Liver (tissue), 9 donors: ENCODE results near the gene C20orf202. TPM values are rescaled to one million over a fixed set of nuclear protein-coding genes. Genes with fewer than 3 reads are reported as not detected.

Experiments
- DNase-seq: peaks from one replicate; pipeline ENCODE4 v3.0.0-alpha.2; 2017; ENCODE audit warnings: low spot score
- H3K27ac ChIP-seq, 2 donors: one replicate each; pipeline ENCODE4 v1.7.0; 2013; ENCODE audit warnings: inconsistent platforms in 2 of 2, low read length in 2 of 2, control low read depth in 1 of 2, low read depth in 1 of 2, mild to moderate bottlenecking in 1 of 2
- H3K27me3 ChIP-seq, 4 donors: one replicate each; pipeline versions ENCODE4 v1.6.1 to v1.7.0; 2013; ENCODE audit warnings: low read length in 3 of 4, inconsistent platforms in 1 of 4, mild to moderate bottlenecking in 1 of 4, moderate library complexity in 1 of 4; ENCODE audit not compliant: control insufficient read depth in 4 of 4, insufficient read depth in 4 of 4
- H3K36me3 ChIP-seq, 4 donors: one replicate each; pipeline versions ENCODE4 v1.6.1 to v1.7.0; 2013; ENCODE audit warnings: low read length in 3 of 4, mild to moderate bottlenecking in 3 of 4, low read depth in 1 of 4, moderate library complexity in 1 of 4; ENCODE audit not compliant: control insufficient read depth in 4 of 4, insufficient read depth in 3 of 4
- H3K4me1 ChIP-seq, 4 donors: one replicate each; pipeline versions ENCODE4 v1.6.1 to v1.7.0; 2013; ENCODE audit warnings: low read length in 3 of 4, mild to moderate bottlenecking in 3 of 4, moderate library complexity in 1 of 4; ENCODE audit not compliant: control insufficient read depth in 4 of 4, insufficient read depth in 4 of 4
- H3K4me3 ChIP-seq, 3 donors: one replicate each; pipeline versions ENCODE4 v1.6.1 to v1.7.0; 2013; ENCODE audit warnings: low read length in 3 of 3, control low read depth in 1 of 3, low read depth in 1 of 3, mild to moderate bottlenecking in 1 of 3
- H3K9ac ChIP-seq, 2 donors: one replicate each; pipeline ENCODE4 v1.7.0; 2013; ENCODE audit warnings: low read length in 2 of 2, mild to moderate bottlenecking in 2 of 2, moderate library complexity in 2 of 2, control low read depth in 1 of 2, low read depth in 1 of 2
- H3K9me3 ChIP-seq, 4 donors: one replicate each; pipeline versions ENCODE4 v1.6.1 to v1.7.0; 2013; ENCODE audit warnings: low read length in 3 of 4; ENCODE audit not compliant: control insufficient read depth in 4 of 4
- ATF3 ChIP-seq: IDR thresholded peaks from 2 replicates; pipeline ENCODE4 v1.6.1; 2016; ENCODE audit warnings: antibody characterized with exemption
- CTCF ChIP-seq: fragments of 150-350 bp; IDR thresholded peaks from 2 replicates; pipeline ENCODE4 v1.5.1; 2017; ENCODE audit warnings: improper control_type of control experiment, low read depth, low read length; ENCODE audit not compliant: missing input control
- EGR1 ChIP-seq, 2 donors: IDR thresholded peaks; 2 replicates each; pipeline ENCODE4 v1.6.1; 2016 to 2018; ENCODE audit warnings: antibody characterized with exemption in 2 of 2, low read depth in 2 of 2
- FOXA1 ChIP-seq: IDR thresholded peaks from 2 replicates; pipeline ENCODE4 v1.6.1; 2016; ENCODE audit warnings: antibody characterized with exemption
- FOXA2 ChIP-seq: IDR thresholded peaks from 2 replicates; pipeline ENCODE4 v1.6.1; 2016; ENCODE audit warnings: antibody characterized with exemption
- GABPA ChIP-seq, 2 donors: IDR thresholded peaks in 1 of 2; conservative IDR thresholded peaks in 1 of 2; 2 replicates each; pipeline ENCODE4 v1.6.1; 2016; ENCODE audit warnings: antibody characterized with exemption in 2 of 2, mild to moderate bottlenecking in 1 of 2, moderate library complexity in 1 of 2
- HNF4A ChIP-seq, 2 donors: conservative IDR thresholded peaks; 2 replicates each; pipeline ENCODE4 v1.6.1; 2016; ENCODE audit warnings: antibody characterized with exemption in 2 of 2, mild to moderate bottlenecking in 2 of 2
- HNF4G ChIP-seq: IDR thresholded peaks from 2 replicates; pipeline ENCODE4 v1.6.1; 2016; ENCODE audit warnings: antibody characterized with exemption
- JUND ChIP-seq, 2 donors: IDR thresholded peaks; 2 replicates each; pipeline ENCODE4 v1.6.1; 2016; ENCODE audit warnings: antibody characterized with exemption in 2 of 2
- MAX ChIP-seq: IDR thresholded peaks from 2 replicates; pipeline ENCODE4 v1.6.1; 2016; ENCODE audit warnings: antibody characterized with exemption
- NR2F2 ChIP-seq: IDR thresholded peaks from 2 replicates; pipeline ENCODE4 v1.6.1; 2016; ENCODE audit warnings: antibody characterized with exemption
- RAD21 ChIP-seq, 2 donors: IDR thresholded peaks; 2 replicates each; pipeline ENCODE4 v1.6.1; 2016; ENCODE audit warnings: antibody characterized with exemption in 2 of 2, mild to moderate bottlenecking in 2 of 2
- REST ChIP-seq: IDR thresholded peaks from 2 replicates; pipeline ENCODE4 v1.6.1; 2016; ENCODE audit warnings: antibody characterized with exemption, mild to moderate bottlenecking
- RXRA ChIP-seq, 2 donors: IDR thresholded peaks; 2 replicates each; pipeline ENCODE4 v1.6.1; 2017 to 2018; ENCODE audit warnings: antibody characterized with exemption in 2 of 2, mild to moderate bottlenecking in 1 of 2
- SP1 ChIP-seq: IDR thresholded peaks from 2 replicates; pipeline ENCODE4 v1.6.1; 2018; ENCODE audit warnings: antibody characterized with exemption, mild to moderate bottlenecking
- TAF1 ChIP-seq: conservative IDR thresholded peaks from 2 replicates; pipeline ENCODE4 v1.6.1; 2016; ENCODE audit warnings: antibody characterized with exemption, mild to moderate bottlenecking
- YY1 ChIP-seq: IDR thresholded peaks from 2 replicates; pipeline ENCODE4 v1.6.1; 2016; ENCODE audit warnings: antibody characterized with exemption, mild to moderate bottlenecking
- ZBTB33 ChIP-seq: IDR thresholded peaks from 2 replicates; pipeline ENCODE4 v1.6.1; 2016; ENCODE audit warnings: antibody characterized with exemption
- WGBS: extraction: QIAGEN DNeasy Blood & Tissue Kit; methylation state at CpG from one replicate; pipeline ENCODE4 v1.1.7; 2013; 5-methylcytosine and 5-hydroxymethylcytosine counted together
- polyA plus RNA-seq, 2 donors: library from polyadenylated mRNA; stranded (reverse) in 1 of 2; unstranded in 1 of 2; fragments of 200-250 nt in 1 of 2; fragments of >200 nt in 1 of 2; fragmentation: Nextera tagmentation in 1 of 2; extraction: Ambion mirVana in 1 of 2; gene quantifications; one replicate each; pipeline versions ENCODE4 v1.2.1 to v1.2.3, GENCODE V29; 2013 to 2015
- total RNA-seq, 2 donors: library from RNA; depleted of rRNA; stranded (reverse); fragments of >200 nt; gene quantifications; one replicate each; pipeline ENCODE4 v1.2.3, GENCODE V29; 2014
- donor health status: healthy.
- donor health status: healthy.
- donor health status: healthy.
- donor health status: healthy.
- donor health status: healthy.

The C20orf202 gene
- total and polyA plus RNA-seq, 4 donors = 0.07 to 0.42 (median 0.12) TPM

- H3K4me3 ChIP-seq = no peak overlapping the region
- H3K9me3 ChIP-seq = no peaks in the 10 kb centered on the region
- DNase-seq = no peak
- peaks cover 13 to 32% (median 29%) of the 10 kb centered on the region in 4 donors for H3K4me1 ChIP-seq
- H3K27me3 ChIP-seq = no peaks in the 10 kb centered on the region
- TF ChIP-seq FOXA2 (no peak), GABPA (IDR thresholded peaks at IDR 0.05 in 1 of 2, conservative IDR thresholded peaks at IDR 0.05 in 1 of 2) (no peak), ATF3 (no peak)
- WGBS = 86% methylated on average over 3 of the region's 3 CpGs
- H3K27ac ChIP-seq = no peak overlapping the region
- no peak overlapping the region for H3K9ac ChIP-seq
- H3K36me3 ChIP-seq = no peaks in the 10 kb centered on the region
Measured at GRCh38 chr20:1190847-1191246, 12.4 kb upstream of the C20orf202 start.

- TF ChIP-seq FOXA1 (no peak), ZBTB33 (no peak), SP1 (no peak), REST (no peak), RXRA (IDR thresholded peaks at IDR 0.05) (no peak), NR2F2 (no peak), MAX (no peak), GABPA (IDR thresholded peaks at IDR 0.05 in 1 of 2, conservative IDR thresholded peaks at IDR 0.05 in 1 of 2) (no peak), CTCF (no peak), FOXA2 (no peak), ATF3 (no peak), JUND (IDR thresholded peaks at IDR 0.05) (no peak), RAD21 (IDR thresholded peaks at IDR 0.05) (no peak), TAF1 (no peak), YY1 (no peak), EGR1 (IDR thresholded peaks at IDR 0.05; ENCODE audit: low read depth in 2 of 2) (no peak), HNF4G (no peak), HNF4A (conservative IDR thresholded peaks at IDR 0.05) (no peak)
Measured at GRCh38 chr20:1191299-1191698, 12.0 kb upstream of the C20orf202 start.

More at GRCh38 chr20:1191299-1191698, 12.0 kb upstream of the C20orf202 start:
- Histone ChIP-seq H3K9ac (no peak overlapping the region), H3K4me3 (no peak overlapping the region), H3K36me3 (no peaks in the 10 kb centered on the region), H3K27me3 (no peaks in the 10 kb centered on the region), H3K27ac (no peak overlapping the region), H3K9me3 (no peaks in the 10 kb centered on the region), H3K4me1 (peaks cover 10 to 27% (median 24%) of the 10 kb centered on the region in 4 donors)
- 93% methylated on average over 3 of the region's 3 CpGs for WGBS
- DNase-seq = no peak
